HG02571 (cell line): Measurements from ENCODE around the gene BZW2.

Experiments used
- ATAC-seq: cut with Tn5 transposase; IDR thresholded peaks from one replicate; pipeline ENCODE4 v1.9.1; 2021; ENCODE audit warnings: mild to moderate bottlenecking, moderate library complexity; ENCODE audit not compliant: unreplicated experiment

Gene BZW2

GRCh38 chr7:16745645-16746044 is 99.7 kb downstream of the BZW2 start:
- no peak for ATAC-seq

GRCh38 chr7:16747102-16747501 is 101.1 kb downstream of the BZW2 start:
- ATAC-seq: no peak

- ATAC-seq: peak; percentile 76
Observed at GRCh38 chr7:16753102-16753931, 107.3 kb downstream of the BZW2 start, which contains the start of gene TSPAN13. Gene TSPAN13 (plus strand): TSS chr7:16753755. CDS start chr7:16753968, 213 bp downstream.

- no peak for ATAC-seq
Observed at GRCh38 chr7:16753932-16754855, 108.2 kb downstream of the BZW2 start.

GRCh38 chr7:16754856-16755317 is 108.9 kb downstream of the BZW2 start:
- ATAC-seq: no peak

GRCh38 chr7:16755397-16755796 is 109.4 kb downstream of the BZW2 start:
- no peak for ATAC-seq
